Fibroblast of skin of right biceps (primary cell): ENCODE results near the gene NME3.

Experiments
- DNase-seq: peaks from one replicate; pipeline ENCODE4 v3.0.0-alpha.2; 2013

The NME3 gene

DNA sequence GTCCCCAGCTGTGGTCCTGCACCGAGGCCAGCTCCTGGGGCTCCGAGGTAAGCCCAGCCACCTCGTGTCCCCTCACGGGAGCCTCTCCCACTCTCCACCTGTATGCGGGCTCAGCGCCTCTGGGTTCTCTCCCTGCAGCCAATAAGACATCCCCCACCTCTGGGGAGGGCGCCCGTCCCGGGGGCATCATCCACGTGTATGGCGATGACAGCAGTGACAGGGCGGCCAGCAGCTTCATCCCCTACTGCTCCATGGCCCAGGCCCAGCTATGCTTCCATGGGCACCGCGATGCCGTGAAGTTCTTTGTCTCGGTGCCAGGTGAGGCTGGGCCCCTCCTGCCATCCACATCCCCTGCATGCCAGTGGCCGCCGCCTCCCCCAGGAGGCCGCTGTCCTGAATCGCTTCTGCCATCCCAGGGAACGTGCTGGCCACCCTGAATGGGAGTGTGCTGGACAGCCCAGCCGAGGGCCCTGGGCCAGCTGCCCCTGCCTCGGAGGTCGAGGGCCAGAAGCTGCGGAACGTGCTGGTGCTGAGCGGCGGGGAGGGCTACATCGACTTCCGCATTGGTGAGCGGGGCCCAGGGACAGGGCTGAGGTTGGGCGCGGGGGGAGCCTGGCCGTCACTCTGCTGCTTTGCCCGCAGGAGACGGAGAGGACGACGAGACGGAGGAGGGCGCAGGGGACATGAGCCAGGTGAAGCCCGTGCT lies 3.1 kb downstream of the NME3 start:
- DNase-seq = no peak

DNA sequence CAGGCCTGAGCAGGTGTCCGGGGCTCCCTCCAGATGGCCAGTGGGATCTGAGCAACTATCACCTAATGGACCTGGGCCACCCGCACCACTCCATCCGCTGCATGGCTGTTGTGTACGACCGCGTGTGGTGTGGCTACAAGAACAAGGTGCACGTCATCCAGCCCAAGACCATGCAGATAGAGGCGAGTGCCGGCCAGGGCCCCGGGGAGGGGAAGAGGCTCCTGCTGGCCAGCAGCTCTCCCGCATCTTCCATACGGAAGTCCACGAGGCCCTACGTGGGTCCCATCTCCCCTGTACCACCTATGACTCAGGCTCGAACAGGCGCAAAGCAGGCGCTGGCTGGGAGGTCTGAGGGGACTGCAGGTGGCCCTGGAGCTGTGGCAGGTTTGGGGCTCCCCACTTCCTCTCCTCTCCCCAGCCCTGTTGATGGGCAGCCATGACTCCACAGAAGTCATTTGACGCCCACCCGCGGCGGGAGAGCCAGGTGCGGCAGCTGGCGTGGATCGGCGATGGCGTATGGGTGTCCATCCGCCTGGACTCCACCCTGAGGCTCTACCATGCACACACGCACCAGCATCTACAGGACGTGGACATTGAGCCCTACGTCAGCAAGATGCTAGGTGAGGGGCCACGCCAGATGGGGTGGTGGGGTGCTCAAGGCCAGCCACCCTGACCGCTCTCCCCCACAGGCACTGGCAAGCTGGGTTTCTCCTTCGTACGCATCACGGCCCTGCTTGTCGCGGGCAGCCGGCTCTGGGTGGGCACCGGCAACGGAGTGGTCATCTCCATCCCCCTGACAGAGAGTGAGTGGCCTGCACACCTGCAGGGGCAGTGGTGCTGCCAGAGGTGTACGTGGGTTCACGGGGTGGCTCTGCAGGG lies 4.0 kb downstream of the NME3 start:
- no peak for DNase-seq

GRCh38 chr16:1766701-1767100 lies 4.6 kb downstream of the NME3 start:
- no peak for DNase-seq

DNA sequence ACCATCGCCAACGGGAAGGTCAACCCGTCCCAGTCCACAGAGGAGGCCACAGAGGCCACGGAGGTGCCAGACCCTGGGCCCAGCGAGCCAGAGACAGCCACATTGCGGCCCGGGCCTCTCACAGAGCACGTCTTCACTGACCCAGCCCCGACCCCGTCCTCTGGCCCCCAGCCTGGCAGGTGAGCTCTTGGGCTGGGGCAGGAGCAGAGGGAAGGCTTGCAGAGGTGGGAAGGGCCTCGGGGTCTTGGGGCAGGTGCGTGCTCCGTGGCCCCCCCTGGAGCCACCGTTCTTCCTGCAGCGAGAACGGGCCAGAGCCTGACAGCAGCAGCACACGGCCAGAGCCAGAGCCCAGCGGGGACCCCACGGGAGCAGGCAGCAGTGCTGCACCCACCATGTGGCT lies 5.1 kb downstream of the NME3 start:
- DNase-seq = no peak

GRCh38 chr16:1765826-1766225 lies 5.5 kb downstream of the NME3 start:
- no peak for DNase-seq

DNA sequence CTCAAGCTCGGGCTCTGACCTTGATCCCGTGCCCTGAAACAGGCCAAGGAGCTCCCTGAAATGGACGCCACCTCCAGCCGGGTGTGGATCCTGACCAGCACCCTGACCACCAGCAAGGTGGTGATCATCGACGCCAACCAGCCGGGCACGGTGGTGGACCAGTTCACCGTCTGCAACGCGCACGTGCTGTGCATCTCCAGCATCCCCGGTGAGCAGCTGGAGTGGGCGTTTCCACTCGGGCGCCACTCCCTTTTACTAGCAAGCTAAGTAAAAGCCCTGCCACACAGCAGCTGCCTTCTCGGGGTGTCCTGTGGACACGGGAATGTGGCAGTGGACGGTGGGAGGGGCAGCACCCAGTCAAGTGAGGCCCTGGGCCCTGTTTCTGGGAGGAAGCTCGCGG lies 6.4 kb downstream of the NME3 start:
- DNase-seq = no peak

DNA sequence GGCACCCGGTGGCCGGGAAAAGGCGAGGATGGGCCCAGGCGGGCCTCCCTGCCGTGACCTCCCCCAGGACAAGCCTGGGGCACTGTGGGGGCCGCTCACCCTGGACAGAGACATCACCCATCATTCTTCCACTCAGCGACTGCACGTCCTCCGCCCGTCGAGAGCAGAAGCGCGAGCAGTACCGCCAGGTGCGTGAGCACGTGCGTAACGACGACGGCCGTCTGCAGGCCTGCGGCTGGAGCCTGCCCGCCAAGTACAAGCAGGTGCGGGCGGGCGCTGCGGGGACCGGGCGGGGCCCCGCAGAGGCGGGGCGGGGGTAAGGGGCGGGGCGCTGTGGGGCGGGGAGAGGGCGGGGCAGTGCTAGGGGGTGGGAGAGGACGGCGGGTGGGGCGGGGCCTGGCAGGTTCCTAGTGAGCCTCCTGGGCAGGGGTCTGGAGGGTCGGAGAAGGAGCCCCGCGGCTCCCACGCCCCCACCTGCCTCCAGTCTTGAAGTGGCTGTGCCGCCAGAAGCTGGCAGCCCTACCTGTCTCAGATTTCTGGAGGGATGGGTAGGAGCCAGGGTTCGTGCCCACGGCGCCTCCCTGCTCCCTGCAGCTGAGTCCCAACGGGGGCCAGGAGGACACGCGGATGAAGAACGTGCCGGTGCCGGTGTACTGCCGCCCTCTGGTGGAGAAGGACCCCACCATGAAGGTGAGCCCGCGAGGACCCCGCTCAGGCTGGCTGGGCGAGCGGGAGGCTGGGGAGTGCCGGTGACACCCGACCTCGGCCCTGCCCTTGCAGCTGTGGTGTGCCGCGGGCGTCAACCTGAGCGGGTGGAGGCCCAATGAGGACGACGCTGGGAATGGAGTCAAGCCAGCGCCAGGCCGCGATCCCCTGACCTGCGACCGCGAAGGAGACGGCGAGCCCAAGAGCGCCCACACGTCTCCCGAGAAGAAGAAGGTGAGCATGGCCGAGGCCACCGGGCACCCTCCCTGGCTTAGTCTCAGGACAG lies 7.5 kb downstream of the NME3 start:
- peak; percentile 47 for DNase-seq

DNA sequence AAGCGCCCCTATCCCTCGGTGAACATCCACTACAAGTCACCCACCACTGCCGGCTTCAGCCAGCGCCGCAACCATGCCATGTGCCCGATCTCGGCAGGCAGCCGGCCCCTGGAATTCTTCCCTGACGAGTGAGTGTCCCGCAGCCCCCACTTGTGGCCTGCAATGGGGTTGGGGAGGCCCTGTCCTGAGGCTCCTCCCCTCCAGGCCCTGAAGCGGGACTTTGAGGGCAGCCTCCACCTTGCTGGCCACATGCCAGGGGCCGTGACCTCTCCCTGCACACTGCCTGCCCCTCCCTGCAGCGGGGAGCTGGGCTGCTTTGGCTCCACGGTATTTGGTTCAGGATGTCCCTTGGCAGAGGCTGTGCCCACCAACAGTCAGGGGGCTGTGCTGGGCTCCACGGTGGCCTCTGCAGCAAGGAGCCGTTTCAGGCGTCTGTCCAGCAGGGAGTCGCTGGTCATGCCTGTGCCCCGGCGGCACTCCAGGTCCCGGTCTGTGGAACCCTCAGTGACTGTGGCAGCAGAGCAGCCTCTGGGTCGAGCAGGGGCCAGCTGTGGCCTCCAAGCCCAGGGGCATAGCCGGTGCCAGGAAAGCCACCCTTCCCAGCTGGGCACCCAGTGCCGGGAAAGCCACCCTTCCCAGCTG lies 8.3 kb downstream of the NME3 start:
- no peak for DNase-seq

- DNase-seq = no peak
Measured at GRCh38 chr16:1762196-1762878, 9.0 kb downstream of the NME3 start.

DNA sequence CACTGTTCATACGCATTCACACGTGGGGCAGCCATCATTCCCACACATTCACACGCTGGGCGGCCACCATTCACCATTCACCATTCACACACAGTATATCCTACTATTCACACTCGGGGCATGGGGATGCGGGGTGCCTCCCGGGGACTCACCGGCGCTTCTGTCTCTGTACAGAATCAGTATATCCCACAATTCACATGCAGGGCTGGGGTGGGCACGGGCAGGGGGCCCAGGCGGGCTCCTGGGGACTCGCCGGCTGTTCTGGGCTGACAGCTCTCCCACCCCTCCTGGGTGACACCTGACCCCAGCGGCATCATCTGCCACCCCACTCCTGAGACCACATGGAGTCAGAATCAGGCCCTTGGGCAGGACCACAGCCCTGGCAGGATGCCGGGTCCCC lies 9.6 kb downstream of the NME3 start:
- DNase-seq = no peak

GRCh38 chr16:1760911-1761310 lies 10.4 kb downstream of the NME3 start:
- no peak for DNase-seq

GRCh38 chr16:1759511-1759910 lies 11.8 kb downstream of the NME3 start:
- DNase-seq = no peak

GRCh38 chr16:1758923-1759322 lies 12.4 kb downstream of the NME3 start:
- no peak for DNase-seq

GRCh38 chr16:1757714-1758461 lies 13.5 kb downstream of the NME3 start:
- no peak for DNase-seq

DNA sequence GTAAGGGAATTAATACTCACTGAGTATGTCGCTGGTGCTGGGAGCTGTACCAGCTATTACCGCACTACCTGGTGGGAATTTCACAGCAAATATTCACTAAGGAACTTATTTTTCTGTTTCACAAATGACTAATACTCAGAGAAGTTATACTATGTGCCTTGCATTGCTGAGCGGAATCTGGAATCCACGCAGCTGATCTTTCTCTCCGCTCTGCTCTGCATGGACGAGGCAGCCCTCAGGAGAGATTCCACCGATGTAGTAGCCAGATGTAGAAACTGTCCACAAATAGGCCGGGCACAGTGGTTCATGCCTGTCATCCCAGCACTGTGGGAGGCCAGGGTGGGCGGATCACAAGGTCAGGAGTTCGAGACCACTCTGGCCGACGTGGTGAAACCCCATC lies 17.1 kb downstream of the NME3 start:
- no peak for DNase-seq

GRCh38 chr16:1752853-1753252 lies 18.5 kb downstream of the NME3 start:
- no peak for DNase-seq

GRCh38 chr16:1751946-1752345 lies 19.4 kb downstream of the NME3 start:
- no peak for DNase-seq

DNA sequence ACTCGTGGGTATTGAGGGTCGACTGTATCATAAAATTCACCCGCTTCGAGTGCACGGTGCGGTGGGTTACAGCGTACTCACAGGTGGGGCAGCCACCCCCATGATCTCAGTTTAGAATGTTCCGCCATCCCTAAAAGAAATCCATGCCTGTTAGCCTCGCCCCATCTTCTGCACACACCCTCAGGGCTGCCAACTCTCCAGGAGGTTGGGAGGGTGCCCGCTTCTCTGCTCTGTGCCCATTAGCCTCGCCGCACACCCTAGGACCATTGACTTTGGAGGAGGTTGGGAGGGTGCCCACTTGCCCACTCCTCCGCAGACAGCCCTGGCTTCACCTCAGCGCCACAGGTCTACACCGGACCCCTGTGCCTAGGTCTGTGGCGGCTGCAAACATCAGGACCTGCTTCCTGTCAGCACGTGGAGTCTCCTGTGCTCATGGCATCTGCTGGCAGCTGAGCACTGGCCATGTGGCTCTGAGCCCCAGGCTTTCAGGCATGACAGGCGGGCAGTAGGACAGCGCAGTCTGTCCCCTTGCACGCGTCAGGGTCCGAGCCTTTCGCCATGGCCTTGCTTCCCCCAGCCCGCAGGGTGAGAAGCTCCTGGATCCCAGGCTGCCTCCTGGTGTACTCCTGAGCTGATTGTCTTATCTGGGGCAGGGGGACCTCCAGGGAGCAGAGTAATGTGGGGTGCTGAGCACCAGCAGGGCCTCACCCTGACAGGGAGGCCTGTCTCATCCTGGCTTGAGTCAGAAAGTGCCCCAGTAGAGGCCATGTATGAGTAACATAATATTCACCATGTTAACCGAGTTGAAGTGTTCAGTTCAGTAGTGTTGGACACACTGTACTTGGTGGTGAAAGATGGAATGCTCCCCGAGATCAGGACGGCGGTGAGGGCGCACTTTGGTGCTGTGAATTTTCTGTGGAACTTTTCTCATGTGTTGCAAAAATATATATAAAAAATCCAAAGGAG lies 21.9 kb downstream of the NME3 start:
- no peak for DNase-seq

GRCh38 chr16:1747934-1748333 lies 23.4 kb downstream of the NME3 start:
- DNase-seq = no peak

- no peak for DNase-seq
Measured at GRCh38 chr16:1746693-1747195, 24.6 kb downstream of the NME3 start.
